Natural killer cell (primary cell): ENCODE measurements around the gene MAFG. TPM values are rescaled to one million over a fixed set of nuclear protein-coding genes. Genes with fewer than 3 reads are reported as not detected.

Experiments
- ATAC-seq, 3 donors: fragments of 150-1000 bp in 2 of 3; fragments of 200-7000 bp in 1 of 3; cut with Tn5 transposase; 1 replicate in 1 of 3; 2 replicates in 2 of 3; pipeline ENCODE4 v1.10.0; 2021; ENCODE audit warnings: mild to moderate bottlenecking in 2 of 3, moderate library complexity in 2 of 3
- DNase-seq, 2 donors: peaks; one replicate each; pipeline versions ENCODE4 v3.0.0 to v3.0.0-alpha.2; 2013 to 2021; ENCODE audit warnings: mixed read lengths in 1 of 2
- H3K27ac ChIP-seq: one replicate; pipeline ENCODE4 v1.5.1; 2013; ENCODE audit warnings: mild to moderate bottlenecking, low read length
- H3K27me3 ChIP-seq: one replicate; pipeline ENCODE4 v1.6.1; 2013; ENCODE audit warnings: low read length; ENCODE audit not compliant: control insufficient read depth, insufficient read depth
- H3K36me3 ChIP-seq: one replicate; pipeline ENCODE4 v1.6.1; 2013; ENCODE audit warnings: low read length; ENCODE audit not compliant: control insufficient read depth, insufficient read depth
- H3K4me1 ChIP-seq: one replicate; pipeline ENCODE4 v1.6.1; 2013; ENCODE audit warnings: low read length; ENCODE audit not compliant: control insufficient read depth, insufficient read depth
- H3K4me3 ChIP-seq: one replicate; pipeline ENCODE4 v1.5.1; 2013; ENCODE audit warnings: low read length
- H3K9me3 ChIP-seq: one replicate; pipeline ENCODE4 v1.6.1; 2013; ENCODE audit warnings: low read length; ENCODE audit not compliant: control insufficient read depth, insufficient read depth
- H3K27ac Mint-ChIP-seq, 2 donors: one replicate each; pipeline ENCODE4 v1.8.0; 2022; ENCODE audit warnings: mild to moderate bottlenecking in 2 of 2, mixed read lengths in 2 of 2, moderate library complexity in 1 of 2
- H3K27me3 Mint-ChIP-seq, 2 donors: one replicate each; pipeline ENCODE4 v1.8.0; 2022; ENCODE audit warnings: low read depth in 2 of 2, mixed read lengths in 2 of 2
- H3K36me3 Mint-ChIP-seq: one replicate; pipeline ENCODE4 v1.8.0; 2022; ENCODE audit warnings: mixed read lengths
- H3K4me1 Mint-ChIP-seq, 2 donors: one replicate each; pipeline ENCODE4 v1.8.0; 2022; ENCODE audit warnings: mixed read lengths in 2 of 2
- H3K4me3 Mint-ChIP-seq: one replicate; pipeline ENCODE4 v1.8.0; 2022; ENCODE audit warnings: mild to moderate bottlenecking, moderate library complexity, mixed read lengths
- H3K9me3 Mint-ChIP-seq, 2 donors: one replicate each; pipeline ENCODE4 v1.8.0; 2022; ENCODE audit warnings: mixed read lengths in 2 of 2
- WGBS: methylation state at CpG from one replicate; pipeline ENCODE4 v1.1.7; 2013; ENCODE audit warnings: missing lambda C conversion rate; ENCODE audit not compliant: insufficient coverage; 5-methylcytosine and 5-hydroxymethylcytosine counted together
- intact Hi-C: fragments of 100-400 bp; cut with micrococcal nuclease; formaldehyde crosslinking; loops from one replicate; pipeline ENCODE4 v1.14.2; 2022
- total RNA-seq, 4 donors: library from RNA; stranded (reverse); fragments of 120-200 nt in 1 of 4; gene quantifications; one replicate each; pipeline versions ENCODE4 v1.2.3 to v1.2.4, GENCODE V29; 2013 to 2022
- TF ChIP-seq, protein P1 (sequence below): fragments of 200-600 bp; IDR thresholded peaks from one replicate; pipeline ENCODE4 v1.8.0; 2022; ENCODE audit warnings: antibody characterized with exemption

The MAFG gene
- total RNA-seq, 3 donors from 2014 or later (not counting 1 experiment from before 2014, with no cell fraction given), result 11.9 to 14.6 (median 13.2) TPM

DNA sequence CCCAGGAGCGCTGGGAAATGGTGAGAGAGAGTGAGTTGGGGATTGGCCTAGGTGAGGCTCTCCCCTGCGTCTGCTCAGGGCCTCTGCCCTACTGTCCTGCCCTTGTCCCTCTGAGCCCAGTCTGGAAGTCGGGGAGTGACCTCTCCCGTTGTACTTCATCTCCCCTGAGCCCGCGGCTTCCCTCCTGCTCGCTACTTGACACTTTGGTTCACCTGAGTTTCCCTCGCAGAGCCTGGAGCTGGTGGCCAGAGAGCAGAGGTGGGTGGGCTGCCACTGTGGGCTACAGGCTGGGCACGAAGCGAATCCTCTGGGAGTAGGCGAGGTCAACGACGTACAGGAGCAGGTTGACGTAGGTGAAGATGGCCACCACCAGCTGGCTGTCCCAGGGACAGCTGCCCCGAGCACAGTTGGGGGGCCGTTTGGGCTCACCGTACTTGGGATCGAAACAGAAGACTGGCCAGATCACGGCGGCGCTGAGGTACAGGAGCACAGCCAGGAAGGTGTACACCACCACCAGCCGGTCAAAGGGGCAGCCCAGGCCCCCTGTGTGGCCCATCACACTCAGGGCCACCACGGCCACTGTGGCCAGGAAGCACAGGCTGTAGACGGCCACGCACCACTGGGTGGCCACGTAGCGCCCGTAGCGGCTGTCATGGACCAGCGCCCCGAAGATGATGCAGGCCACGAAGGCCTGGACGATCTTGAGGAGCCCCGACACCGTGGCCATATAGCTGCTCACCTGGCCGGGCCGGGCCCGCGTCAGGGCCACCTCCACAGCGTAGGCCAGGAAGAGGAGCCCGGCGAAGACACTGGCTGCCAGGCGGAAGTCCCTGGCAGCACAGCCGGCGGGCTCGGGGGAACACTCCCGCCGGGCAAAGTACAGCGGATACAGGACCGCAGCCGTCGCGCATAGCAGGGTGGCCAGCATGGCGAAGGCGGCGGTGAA lies 13.3 kb upstream of the MAFG start:
- Mint-ChIP-seq H3K4me3 (no peak overlapping the region), H3K4me1 (peaks cover 0 to 7% of the 10 kb centered on the region in 2 donors), H3K9me3 (no peaks in the 10 kb centered on the region), H3K27ac (no peak overlapping the region), H3K27me3 (no peaks in the 10 kb centered on the region), H3K36me3 (no peaks in the 10 kb centered on the region)
- Histone ChIP-seq H3K9me3 (no peaks in the 10 kb centered on the region), H3K4me3 (no peak overlapping the region), H3K4me1 (peaks cover 12% of the 10 kb centered on the region), H3K27ac (no peak overlapping the region), H3K27me3 (peaks cover 6% of the 10 kb centered on the region), H3K36me3 (no peaks in the 10 kb centered on the region)
- TF ChIP-seq, protein P1, sequence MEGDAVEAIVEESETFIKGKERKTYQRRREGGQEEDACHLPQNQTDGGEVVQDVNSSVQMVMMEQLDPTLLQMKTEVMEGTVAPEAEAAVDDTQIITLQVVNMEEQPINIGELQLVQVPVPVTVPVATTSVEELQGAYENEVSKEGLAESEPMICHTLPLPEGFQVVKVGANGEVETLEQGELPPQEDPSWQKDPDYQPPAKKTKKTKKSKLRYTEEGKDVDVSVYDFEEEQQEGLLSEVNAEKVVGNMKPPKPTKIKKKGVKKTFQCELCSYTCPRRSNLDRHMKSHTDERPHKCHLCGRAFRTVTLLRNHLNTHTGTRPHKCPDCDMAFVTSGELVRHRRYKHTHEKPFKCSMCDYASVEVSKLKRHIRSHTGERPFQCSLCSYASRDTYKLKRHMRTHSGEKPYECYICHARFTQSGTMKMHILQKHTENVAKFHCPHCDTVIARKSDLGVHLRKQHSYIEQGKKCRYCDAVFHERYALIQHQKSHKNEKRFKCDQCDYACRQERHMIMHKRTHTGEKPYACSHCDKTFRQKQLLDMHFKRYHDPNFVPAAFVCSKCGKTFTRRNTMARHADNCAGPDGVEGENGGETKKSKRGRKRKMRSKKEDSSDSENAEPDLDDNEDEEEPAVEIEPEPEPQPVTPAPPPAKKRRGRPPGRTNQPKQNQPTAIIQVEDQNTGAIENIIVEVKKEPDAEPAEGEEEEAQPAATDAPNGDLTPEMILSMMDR, result no peak
- DNase-seq, result no peak
- 93% methylated on average over 56 of the region's 56 CpGs for WGBS
- intact Hi-C loops, result no loop called here
- ATAC-seq, result no peak

DNA sequence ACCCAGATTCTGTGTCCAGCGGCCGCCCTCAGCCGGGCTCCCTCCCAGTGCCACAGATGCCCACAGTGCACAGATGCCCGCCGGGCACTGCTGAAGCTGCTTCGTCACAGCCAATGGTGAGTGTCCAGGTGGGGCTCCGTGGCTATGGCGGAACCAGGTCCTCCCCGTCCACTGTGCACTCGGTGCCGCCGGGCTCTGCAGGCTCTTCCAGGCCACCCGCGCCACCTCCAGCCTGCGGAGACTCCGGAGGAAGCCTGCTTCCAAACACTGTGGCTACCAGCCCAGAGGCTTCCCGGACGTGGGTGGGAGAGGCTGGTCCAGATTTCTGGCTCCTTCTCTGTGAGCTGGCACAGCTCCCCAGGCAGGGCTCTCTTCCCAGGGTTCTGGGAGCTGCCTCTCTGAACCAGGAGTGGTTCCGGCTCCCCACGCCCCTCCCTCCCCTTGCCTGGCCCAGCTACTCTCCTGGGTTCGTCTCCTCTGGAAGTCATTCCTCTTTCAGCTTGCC lies 12.4 kb upstream of the MAFG start:
- H3K27ac ChIP-seq, result no peak overlapping the region
- 94% methylated on average over 21 of the region's 21 CpGs for WGBS
- Mint-ChIP-seq H3K4me3 (no peak overlapping the region), H3K27ac (no peak overlapping the region), H3K4me1 (peaks cover 0 to 7% of the 10 kb centered on the region in 2 donors), H3K27me3 (peaks cover 0 to under 1% of the 10 kb centered on the region in 2 donors), H3K9me3 (no peaks in the 10 kb centered on the region), H3K36me3 (no peaks in the 10 kb centered on the region)
- DNase-seq (no peak), ATAC-seq (no peak)
- peaks cover 12% of the 10 kb centered on the region for H3K4me1 ChIP-seq
- TF ChIP-seq, protein P1, result no peak
- H3K27me3 ChIP-seq, result peaks cover 6% of the 10 kb centered on the region
- intact Hi-C loops, result no loop called here
- no peaks in the 10 kb centered on the region for H3K36me3 ChIP-seq
- no peaks in the 10 kb centered on the region for H3K9me3 ChIP-seq
- no peak overlapping the region for H3K4me3 ChIP-seq

DNA sequence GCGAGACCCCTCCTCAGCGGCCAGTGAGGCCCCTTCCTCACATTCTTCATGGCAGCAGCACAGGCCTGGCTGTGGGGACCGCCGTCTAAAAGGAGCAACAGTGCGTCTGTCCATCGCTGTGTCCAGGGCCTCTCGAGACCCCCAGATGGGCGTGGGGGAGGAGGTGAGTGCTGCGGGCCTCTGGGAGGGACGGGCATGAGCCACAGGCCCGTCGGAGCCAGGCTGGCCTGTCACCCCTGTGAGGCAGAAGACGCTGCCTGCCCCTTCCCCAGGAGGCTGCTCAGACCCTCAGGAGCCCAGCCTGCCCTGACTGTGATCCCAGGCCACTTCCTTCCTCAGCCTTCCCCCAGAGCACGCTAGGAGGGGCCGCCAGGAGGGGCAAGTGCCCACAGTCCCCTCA lies 11.7 kb upstream of the MAFG start:
- Histone ChIP-seq H3K4me3 (no peak overlapping the region), H3K9me3 (no peaks in the 10 kb centered on the region), H3K36me3 (no peaks in the 10 kb centered on the region), H3K27ac (no peak overlapping the region), H3K4me1 (peaks cover 12% of the 10 kb centered on the region), H3K27me3 (peaks cover 6% of the 10 kb centered on the region)
- no peaks in the 10 kb centered on the region for H3K36me3 Mint-ChIP-seq
- H3K27me3 Mint-ChIP-seq, result peaks cover 0 to 3% of the 10 kb centered on the region in 2 donors
- 48% methylated on average over 15 of the region's 15 CpGs for WGBS
- no peak overlapping the region for H3K27ac Mint-ChIP-seq
- H3K9me3 Mint-ChIP-seq, result no peaks in the 10 kb centered on the region
- no peak for DNase-seq
- H3K4me1 Mint-ChIP-seq, result peaks cover 0 to 7% of the 10 kb centered on the region in 2 donors
- no peak overlapping the region for H3K4me3 Mint-ChIP-seq
- ATAC-seq, result no peak
- TF ChIP-seq, protein P1, result no peak
- intact Hi-C loops, result no loop called here
